Measurements from ENCODE around the gene FCN2. TPM values are rescaled to one million over a fixed set of nuclear protein-coding genes. Genes with fewer than 3 reads are reported as not detected.

FCN2 gene
- total RNA-seq, 4 donors from 2014 or later = not detected

DNA sequence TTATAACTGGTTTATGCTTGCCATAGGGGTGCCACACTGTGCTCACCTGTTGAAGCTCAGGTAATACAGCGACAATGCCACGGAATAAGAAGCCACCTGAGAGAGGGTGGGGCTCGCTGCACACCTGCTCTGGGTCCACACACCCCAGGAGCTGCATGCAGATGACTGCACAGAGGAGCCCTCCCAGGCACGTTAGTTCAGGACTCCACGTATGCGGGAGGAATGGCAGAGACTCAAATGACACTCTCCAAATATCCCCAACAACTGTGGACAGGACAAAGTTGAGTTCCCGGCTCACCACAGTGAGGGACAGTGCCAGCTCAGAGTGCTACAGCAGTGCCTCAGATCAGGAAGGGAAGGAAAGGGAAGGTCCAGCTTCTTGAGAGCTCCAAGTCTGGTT is 42.9 kb downstream of the FCN2 start:
- Histone ChIP-seq H3K27me3 (peaks cover 0 to 19% (median 0%) of the 10 kb centered on the region in 4 donors), H3K4me1 (peaks cover 0 to 3% (median 0%) of the 10 kb centered on the region in 4 donors), H3K36me3 (no peaks in the 10 kb centered on the region), H3K4me3 (no peak overlapping the region), H3K27ac (replicated peaks in 1 of 4) (no peak overlapping the region), H3K9me3 (peaks cover 0 to 21% (median 8%) of the 10 kb centered on the region in 4 donors)
- intact Hi-C loops (cut with DNase I) = no loop called here
- TF ChIP-seq POLR2AphosphoS5 (IDR thresholded peaks at IDR 0.05) (no peak), EP300 (IDR thresholded peaks at IDR 0.05) (no peak), POLR2A (IDR thresholded peaks at IDR 0.05; ENCODE audit: low read depth) (no peak), CTCF (IDR thresholded peaks at IDR 0.05) (no peak)
- WGBS = 85% methylated on average over 7 of the region's 7 CpGs
- DNase-seq (ENCODE audit: extremely low spot score) = no peak

- H3K9me3 ChIP-seq = peaks cover 0 to 5% (median 2%) of the 10 kb centered on the region in 4 donors
- DNase-seq (ENCODE audit: extremely low spot score) = no peak
- WGBS = 73% methylated on average over 7 of the region's 7 CpGs
- intact Hi-C loops (cut with DNase I) = no loop called here
- TF ChIP-seq POLR2A (IDR thresholded peaks at IDR 0.05; ENCODE audit: low read depth) = no peak
- no peak for TF ChIP-seq POLR2AphosphoS5 (IDR thresholded peaks at IDR 0.05)
- no peak for TF ChIP-seq CTCF (IDR thresholded peaks at IDR 0.05)
- TF ChIP-seq EP300 (IDR thresholded peaks at IDR 0.05) = no peak
- H3K4me3 ChIP-seq = no peak overlapping the region
- H3K4me1 ChIP-seq = peaks cover 0 to 7% (median 0%) of the 10 kb centered on the region in 4 donors
- H3K27ac ChIP-seq (replicated peaks in 1 of 4) = no peak overlapping the region
- H3K36me3 ChIP-seq = no peaks in the 10 kb centered on the region
- peaks cover 0 to 24% (median 0%) of the 10 kb centered on the region in 4 donors for H3K27me3 ChIP-seq
Measured at GRCh38 chr9:134925011-134925511, 44.5 kb downstream of the FCN2 start.

DNA sequence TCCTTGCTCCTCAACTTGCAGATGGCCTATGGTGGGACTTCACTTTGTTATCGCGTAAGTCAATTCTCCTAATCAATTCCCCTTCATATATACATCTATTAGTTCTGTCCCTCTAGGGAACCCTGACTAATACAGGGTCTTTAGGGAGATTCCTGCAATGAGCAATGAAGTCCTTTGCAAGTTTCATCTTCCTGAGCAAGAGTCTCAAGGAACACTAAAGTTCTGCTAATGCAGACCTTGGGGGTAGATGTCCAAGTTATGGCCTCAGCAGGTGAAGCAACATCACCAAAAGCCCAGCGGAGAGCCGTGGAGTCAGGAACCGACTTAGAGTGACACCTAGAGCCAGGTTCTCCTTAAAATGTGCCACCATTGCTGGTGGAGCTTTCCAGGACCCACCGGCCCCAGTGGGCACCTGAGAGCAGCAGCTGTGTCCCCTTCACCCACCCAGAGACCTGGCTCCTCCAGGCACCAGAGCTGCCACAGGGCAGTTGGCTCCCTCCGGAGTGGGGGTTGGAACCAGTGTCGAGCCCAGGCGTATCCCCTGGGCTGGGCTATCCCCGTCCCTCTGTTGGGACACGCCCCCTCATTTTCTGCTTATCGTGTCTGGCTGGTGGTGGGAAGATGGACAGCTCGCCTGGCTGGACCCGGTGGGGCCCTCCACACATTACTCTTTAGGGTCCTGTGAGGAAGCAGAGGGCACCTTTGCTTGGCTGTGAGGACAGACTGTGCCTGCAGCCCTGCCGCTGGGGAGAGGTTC is 48.0 kb downstream of the FCN2 start:
- Histone ChIP-seq H3K9me3 (no peaks in the 10 kb centered on the region), H3K27me3 (peaks cover 0 to 30% (median 0%) of the 10 kb centered on the region in 4 donors), H3K36me3 (no peaks in the 10 kb centered on the region), H3K4me1 (peaks cover 0 to 7% (median 0%) of the 10 kb centered on the region in 4 donors), H3K4me3 (no peak overlapping the region), H3K27ac (replicated peaks in 1 of 4) (no peak overlapping the region)
- WGBS = 76% methylated on average over 11 of the region's 15 CpGs
- DNase-seq (ENCODE audit: extremely low spot score) = no peak
- no peak for TF ChIP-seq POLR2A (IDR thresholded peaks at IDR 0.05; ENCODE audit: low read depth)
- no peak for TF ChIP-seq POLR2AphosphoS5 (IDR thresholded peaks at IDR 0.05)
- TF ChIP-seq CTCF (IDR thresholded peaks at IDR 0.05) = no peak
- no peak for TF ChIP-seq EP300 (IDR thresholded peaks at IDR 0.05)
- intact Hi-C loops (cut with DNase I) = no loop called here

- H3K27ac ChIP-seq (replicated peaks in 1 of 4) = no peak overlapping the region
Measured at GRCh38 chr9:134929193-134930158, 48.9 kb downstream of the FCN2 start.

More at GRCh38 chr9:134929193-134930158, 48.9 kb downstream of the FCN2 start:
- H3K4me1 ChIP-seq = peaks cover 0 to 7% (median 0%) of the 10 kb centered on the region in 4 donors
- intact Hi-C loops (cut with DNase I) = no loop called here
- WGBS = 75% methylated on average over 12 of the region's 13 CpGs
- peaks cover 0 to 37% (median 0%) of the 10 kb centered on the region in 4 donors for H3K27me3 ChIP-seq
- TF ChIP-seq POLR2A (IDR thresholded peaks at IDR 0.05; ENCODE audit: low read depth) = no peak
- TF ChIP-seq CTCF (IDR thresholded peaks at IDR 0.05) = no peak
- TF ChIP-seq POLR2AphosphoS5 (IDR thresholded peaks at IDR 0.05) = no peak
- TF ChIP-seq EP300 (IDR thresholded peaks at IDR 0.05) = no peak
- no peaks in the 10 kb centered on the region for H3K36me3 ChIP-seq
- H3K4me3 ChIP-seq = no peak overlapping the region
- DNase-seq (ENCODE audit: extremely low spot score) = no peak
- H3K9me3 ChIP-seq = no peaks in the 10 kb centered on the region

All from esophagus muscularis mucosa (tissue), 4 donors.